Rectal smooth muscle tissue (tissue), 1 donor: Measurements from ENCODE around the gene ANKRD39.

Experiments
- H3K27ac ChIP-seq: one replicate; pipeline ENCODE4 v1.7.0; 2013; ENCODE audit warnings: low read depth, low read length, inconsistent platforms
- H3K27me3 ChIP-seq: one replicate; pipeline ENCODE4 v1.7.0; 2013; ENCODE audit warnings: low read length; ENCODE audit not compliant: control insufficient read depth, insufficient read depth
- H3K36me3 ChIP-seq: one replicate; pipeline ENCODE4 v1.7.0; 2013; ENCODE audit warnings: low read length; ENCODE audit not compliant: control insufficient read depth, insufficient read depth
- H3K4me1 ChIP-seq: one replicate; pipeline ENCODE4 v1.7.0; 2013; ENCODE audit warnings: low read length; ENCODE audit not compliant: control insufficient read depth, insufficient read depth
- H3K4me3 ChIP-seq: one replicate; pipeline ENCODE4 v1.7.0; 2013; ENCODE audit warnings: low read length
- H3K9ac ChIP-seq: one replicate; pipeline ENCODE4 v1.7.0; 2013; ENCODE audit warnings: low read length

Gene ANKRD39

DNA sequence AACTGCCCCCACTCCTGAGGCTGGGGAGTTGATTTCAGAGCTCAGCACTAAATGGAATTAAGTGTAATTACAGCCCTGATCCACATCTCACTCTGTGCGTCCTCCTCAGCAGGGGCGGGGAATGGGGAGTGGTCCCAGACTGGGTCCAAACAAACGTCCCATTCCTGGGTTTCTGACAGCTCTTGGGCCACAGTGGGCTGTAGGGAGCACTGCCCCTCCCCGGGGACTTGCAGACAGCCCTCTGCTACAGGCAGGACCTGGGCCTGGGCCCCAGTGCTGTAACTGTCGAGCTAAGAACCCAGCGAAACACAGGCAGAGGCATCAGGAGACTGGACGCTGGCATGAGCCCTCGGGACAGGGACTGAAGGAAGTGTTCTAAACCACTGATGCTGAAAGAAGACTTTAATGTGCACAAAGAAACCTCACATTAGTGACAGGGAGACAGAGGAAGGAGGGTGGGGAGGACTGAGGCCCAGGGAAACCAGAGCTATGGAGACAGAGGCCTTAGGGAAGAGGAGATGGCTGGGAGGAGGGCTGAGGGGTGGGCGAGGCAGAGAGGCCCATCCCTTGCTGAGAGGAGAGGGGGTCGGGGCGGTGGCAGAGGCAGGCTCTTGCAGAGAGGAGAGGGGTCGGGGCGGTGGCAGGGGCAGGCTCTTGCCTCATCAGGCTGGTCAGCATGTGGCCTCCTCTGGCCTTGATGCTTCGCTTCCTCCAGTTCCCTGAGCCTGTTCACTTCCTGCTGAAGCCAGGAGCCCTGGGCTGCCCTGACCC is 17.9 kb upstream of the ANKRD39 start:
- Histone ChIP-seq H3K4me3 (no peak overlapping the region), H3K27ac (no peak overlapping the region), H3K9ac (no peak overlapping the region), H3K36me3 (no peaks in the 10 kb centered on the region), H3K4me1 (peaks cover 3% of the 10 kb centered on the region), H3K27me3 (peaks cover 2% of the 10 kb centered on the region)

DNA sequence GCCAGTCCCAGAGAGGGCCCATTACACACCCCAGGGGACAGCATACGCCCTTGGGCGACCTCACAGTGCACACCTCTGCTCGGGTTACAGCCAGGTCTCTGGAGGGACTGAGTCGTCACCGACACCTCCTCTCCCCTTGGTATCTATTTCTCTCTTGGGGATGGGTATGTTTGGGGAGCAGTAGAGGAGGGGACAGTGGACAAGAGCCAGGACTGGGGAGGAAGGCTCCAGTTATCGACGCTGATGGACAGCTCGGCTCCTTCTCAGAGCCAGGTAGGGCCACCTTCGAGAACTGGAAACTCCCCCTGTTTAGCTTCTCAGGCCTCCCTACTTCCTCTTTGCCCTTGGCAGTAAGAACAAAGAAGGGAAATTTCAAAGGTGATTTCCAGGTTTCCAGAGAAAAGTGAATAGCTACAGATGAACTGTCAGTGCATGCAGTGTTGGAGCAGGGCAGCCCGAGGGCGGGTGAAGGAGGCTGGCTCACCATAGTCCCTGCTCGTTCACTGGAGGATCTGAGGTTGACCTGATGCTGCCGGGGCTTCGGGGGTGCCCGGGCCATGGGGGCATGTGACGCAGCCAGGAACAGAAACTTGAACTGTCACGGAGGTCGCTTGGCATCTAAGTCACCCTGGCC is 16.5 kb upstream of the ANKRD39 start:
- Histone ChIP-seq H3K27me3 (peaks cover 2% of the 10 kb centered on the region), H3K27ac (no peak overlapping the region), H3K4me3 (no peak overlapping the region), H3K9ac (no peak overlapping the region), H3K36me3 (no peaks in the 10 kb centered on the region), H3K4me1 (peaks cover 3% of the 10 kb centered on the region)

DNA sequence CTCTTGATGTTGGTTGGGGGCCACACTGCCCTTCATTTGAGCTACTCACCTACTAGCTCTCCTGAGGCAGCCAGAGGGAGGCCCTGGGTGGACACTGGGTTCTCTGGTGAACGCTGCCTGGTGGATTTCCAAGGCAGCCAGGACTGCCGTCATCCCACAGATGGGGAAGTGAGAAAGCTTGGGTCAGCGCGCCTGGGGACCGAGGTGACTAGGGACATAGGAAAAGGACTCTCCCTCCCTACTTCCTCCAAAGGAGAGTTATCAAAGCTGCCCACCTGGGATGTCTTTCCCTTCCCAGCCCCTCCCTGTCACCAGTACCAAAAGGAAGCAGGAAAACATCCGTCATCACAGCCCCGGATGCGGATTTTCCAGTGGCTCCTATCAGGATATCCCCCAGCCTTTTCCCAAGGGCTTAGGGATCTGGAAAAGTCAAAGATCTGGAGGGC is 15.9 kb upstream of the ANKRD39 start:
- peaks cover 3% of the 10 kb centered on the region for H3K4me1 ChIP-seq

DNA sequence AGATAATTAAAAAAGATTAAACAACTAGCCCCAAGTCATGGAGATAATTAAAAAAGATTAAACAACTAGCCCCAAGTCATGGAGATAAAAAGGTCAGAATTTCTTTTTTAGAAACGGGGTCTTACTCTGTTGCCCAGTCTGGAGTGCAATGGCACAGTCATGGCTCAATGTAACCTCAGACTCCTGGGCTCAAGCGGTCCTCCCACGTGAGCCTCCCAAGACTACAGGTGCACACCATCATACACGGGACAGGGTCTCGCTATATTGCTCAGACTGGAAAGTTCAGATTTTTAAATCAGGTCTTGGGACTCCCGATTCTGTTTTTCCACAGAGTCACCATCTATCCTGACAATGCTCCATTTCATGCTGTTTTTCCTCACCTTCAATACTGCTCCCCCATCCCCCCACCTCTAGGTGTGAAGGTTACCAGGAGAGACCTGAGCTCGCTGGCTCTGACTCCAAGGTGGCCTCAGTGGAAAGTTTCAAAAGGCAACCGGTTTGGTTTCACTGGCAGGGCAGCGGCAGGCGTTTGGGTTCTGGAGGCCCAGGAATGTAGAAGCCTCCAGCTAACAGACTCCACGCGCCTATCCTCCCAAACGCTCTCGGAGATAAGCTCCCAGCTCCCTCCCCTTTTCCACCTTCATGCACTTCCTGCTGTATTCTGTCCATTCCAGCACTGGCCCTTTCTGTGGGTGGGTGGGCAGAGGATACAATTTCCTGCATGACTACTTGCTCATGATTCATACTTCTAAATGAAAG is 15.0 kb upstream of the ANKRD39 start:
- H3K4me1 ChIP-seq: peaks cover 4% of the 10 kb centered on the region

More for the DNA sequence above, 15.9 kb upstream of the ANKRD39 start:
- Histone ChIP-seq H3K9ac (no peak overlapping the region), H3K27me3 (peaks cover 2% of the 10 kb centered on the region), H3K36me3 (no peaks in the 10 kb centered on the region), H3K27ac (no peak overlapping the region), H3K4me3 (no peak overlapping the region)

DNA sequence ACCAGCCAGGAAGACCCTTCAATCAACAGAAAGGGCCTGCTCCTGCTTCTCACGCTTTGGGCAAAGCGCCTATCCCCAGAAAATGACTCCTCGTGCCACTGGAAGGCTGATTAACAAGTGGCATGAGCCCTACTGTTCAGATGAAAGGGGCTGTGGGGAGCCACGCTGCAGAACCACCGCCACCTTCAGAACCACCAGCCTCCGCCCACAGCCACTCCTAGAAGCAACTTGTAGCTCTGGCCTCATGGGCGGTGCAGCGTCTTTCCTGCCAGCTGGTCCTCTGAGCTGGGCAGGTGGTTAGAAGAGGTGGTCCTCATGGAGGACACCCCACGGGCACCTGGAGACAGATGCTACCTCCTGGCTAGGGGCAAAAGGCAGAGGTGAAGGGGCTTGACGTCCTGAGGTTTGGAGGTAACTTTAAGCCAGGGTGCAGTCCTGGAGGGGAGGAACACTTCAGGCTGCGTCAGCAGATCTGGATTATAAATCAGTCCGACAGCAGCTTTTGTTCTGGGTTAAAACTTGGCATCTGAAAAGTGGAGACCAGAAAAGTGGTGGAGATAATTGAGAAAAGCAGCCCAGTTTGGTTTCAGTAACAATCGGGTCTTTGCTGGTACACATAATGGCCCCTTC is 12.9 kb upstream of the ANKRD39 start:
- Histone ChIP-seq H3K36me3 (peaks cover 6% of the 10 kb centered on the region), H3K9ac (peak overlapping the region; percentile 86), H3K4me3 (peak overlapping the region; percentile 70), H3K4me1 (peaks cover 19% of the 10 kb centered on the region), H3K27me3 (peaks cover 2% of the 10 kb centered on the region), H3K27ac (peak overlapping the region; percentile 98)

More for the DNA sequence above, 15.0 kb upstream of the ANKRD39 start:
- no peak overlapping the region for H3K4me3 ChIP-seq
- no peak overlapping the region for H3K27ac ChIP-seq
- H3K36me3 ChIP-seq: no peaks in the 10 kb centered on the region
- no peak overlapping the region for H3K9ac ChIP-seq
- H3K27me3 ChIP-seq: peaks cover 2% of the 10 kb centered on the region

DNA sequence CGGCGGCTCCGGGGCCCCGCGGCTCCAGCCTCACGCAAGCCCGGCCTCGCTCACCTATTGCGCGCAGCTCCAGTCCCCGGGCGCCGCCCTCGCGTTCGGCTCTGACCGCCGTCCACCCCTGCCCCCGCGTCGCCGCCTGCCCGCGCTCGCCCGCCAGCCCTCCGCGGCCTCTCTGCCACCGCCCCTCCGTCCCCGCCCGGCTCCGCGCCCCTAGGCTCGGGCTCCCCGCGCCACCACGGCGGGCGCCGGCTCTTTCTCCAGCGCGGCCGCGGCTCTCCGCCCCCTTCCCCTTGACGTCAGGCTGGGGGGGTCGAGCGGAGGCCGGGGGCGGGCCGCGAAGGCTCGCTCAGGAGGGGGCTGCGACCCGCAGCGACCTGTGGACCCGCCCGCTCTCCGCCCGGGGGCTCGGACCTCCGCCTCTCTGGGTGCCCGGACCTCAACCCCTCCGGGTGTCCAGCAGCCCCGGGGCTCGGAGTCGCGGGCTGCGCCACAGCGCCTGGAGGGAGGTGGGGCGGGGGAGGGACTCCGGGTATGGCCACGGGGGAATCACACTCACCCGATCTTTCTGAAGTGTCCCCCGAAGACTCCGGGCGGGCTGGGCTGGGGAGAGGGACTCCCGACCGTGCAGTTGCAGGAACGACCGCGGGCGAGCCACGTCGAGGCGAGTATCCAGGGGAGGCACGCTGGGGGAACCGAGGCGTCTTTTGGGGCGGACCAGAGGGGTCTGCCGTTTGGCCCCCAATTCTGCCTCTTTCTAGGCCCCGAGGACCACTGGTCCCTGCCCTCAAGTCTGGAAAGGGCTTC is 12.2 kb upstream of the ANKRD39 start, which contains the start of gene SEMA4C:
SEMA4C (minus strand) TSS at position 259 of the 804 bp plus-strand sequence. CDS start 2,194 bp downstream, outside the sequence.
- Histone ChIP-seq H3K27ac (peak within 1 kb of the TSS; percentile 98), H3K4me1 (peaks cover 19% of the 10 kb centered on the region)

DNA sequence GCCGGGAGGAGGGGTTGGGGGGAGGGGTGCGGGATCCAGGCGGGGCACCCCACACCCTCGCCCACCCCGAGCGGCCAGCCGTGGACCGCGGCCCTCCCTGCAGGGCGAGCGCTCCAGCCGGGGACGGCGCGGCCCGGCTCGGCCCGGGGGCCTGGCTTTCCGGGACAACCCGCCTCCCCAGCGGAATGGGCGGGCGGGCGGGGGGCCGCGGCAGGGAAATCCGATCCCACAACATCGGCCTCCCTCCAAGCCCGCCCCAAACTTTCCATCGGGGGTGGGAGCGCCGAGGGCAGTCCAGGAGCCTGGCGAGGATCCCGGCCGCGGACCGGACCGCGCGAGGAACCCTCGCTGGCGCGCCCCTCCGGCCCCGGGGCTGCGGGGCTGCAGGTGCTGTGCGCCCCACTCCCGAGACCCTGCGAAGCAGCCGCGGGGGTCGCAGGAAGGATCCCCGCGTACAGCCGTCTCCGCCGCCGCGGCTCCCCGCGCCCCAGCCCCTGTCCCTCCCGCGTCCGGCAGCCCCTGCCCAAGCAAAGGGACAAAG is 11.5 kb upstream of the ANKRD39 start:
- H3K36me3 ChIP-seq: peaks cover 19% of the 10 kb centered on the region
- H3K4me3 ChIP-seq: peak overlapping the region; percentile 82
- H3K27ac ChIP-seq: peak overlapping the region; percentile 98
- peak overlapping the region; percentile 58 for H3K9ac ChIP-seq
- H3K4me1 ChIP-seq: peaks cover 19% of the 10 kb centered on the region
- peaks cover 2% of the 10 kb centered on the region for H3K27me3 ChIP-seq

More for the DNA sequence above, 12.2 kb upstream of the ANKRD39 start, which contains the start of gene SEMA4C:
- peak within 1 kb of the TSS; percentile 86 for H3K9ac ChIP-seq
- H3K27me3 ChIP-seq: peaks cover 2% of the 10 kb centered on the region
- H3K4me3 ChIP-seq: peak within 1 kb of the TSS; percentile 82
- H3K36me3 ChIP-seq: peaks cover 13% of the 10 kb centered on the region

DNA sequence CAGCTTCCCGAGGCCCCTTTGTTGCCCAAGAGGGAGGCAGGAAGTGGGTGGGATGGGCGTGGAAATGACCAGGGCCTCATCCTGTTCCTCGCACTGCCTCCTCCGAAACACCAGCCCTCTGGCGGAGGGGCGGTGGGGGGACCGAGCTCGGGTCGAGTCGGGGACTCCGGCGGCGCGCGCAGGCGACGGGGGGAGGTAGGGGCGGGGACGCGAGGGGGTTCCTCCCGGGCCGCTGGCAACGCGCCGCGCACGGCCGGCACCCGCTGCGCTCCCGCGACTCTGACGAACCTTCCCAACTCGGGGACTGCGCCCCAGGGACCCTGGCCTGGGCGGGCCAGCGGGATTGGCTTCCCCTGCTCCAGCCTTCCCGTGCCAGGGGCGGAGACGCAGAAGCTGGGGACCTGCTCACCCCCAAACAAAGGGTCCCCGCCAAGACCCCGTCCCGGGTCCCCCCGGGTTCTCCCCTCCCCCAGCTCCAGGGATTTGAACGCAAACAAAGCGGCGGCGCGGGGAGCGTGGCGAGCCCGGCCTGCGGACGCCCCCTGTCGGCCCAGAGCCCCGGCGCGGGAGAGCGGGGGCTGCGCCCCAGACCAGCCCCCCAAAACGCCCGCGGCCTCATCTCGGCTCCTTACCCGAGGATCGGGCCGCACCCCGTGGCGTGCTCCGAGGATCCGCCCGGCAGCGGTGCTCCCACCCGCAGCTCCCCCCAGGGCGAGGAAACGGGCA is 10.9 kb upstream of the ANKRD39 start:
- Histone ChIP-seq H3K4me3 (peak overlapping the region; percentile 82), H3K9ac (peak overlapping the region; percentile 76), H3K27me3 (peaks cover 2% of the 10 kb centered on the region), H3K4me1 (peaks cover 19% of the 10 kb centered on the region), H3K36me3 (peaks cover 25% of the 10 kb centered on the region), H3K27ac (peak overlapping the region; percentile 98)

DNA sequence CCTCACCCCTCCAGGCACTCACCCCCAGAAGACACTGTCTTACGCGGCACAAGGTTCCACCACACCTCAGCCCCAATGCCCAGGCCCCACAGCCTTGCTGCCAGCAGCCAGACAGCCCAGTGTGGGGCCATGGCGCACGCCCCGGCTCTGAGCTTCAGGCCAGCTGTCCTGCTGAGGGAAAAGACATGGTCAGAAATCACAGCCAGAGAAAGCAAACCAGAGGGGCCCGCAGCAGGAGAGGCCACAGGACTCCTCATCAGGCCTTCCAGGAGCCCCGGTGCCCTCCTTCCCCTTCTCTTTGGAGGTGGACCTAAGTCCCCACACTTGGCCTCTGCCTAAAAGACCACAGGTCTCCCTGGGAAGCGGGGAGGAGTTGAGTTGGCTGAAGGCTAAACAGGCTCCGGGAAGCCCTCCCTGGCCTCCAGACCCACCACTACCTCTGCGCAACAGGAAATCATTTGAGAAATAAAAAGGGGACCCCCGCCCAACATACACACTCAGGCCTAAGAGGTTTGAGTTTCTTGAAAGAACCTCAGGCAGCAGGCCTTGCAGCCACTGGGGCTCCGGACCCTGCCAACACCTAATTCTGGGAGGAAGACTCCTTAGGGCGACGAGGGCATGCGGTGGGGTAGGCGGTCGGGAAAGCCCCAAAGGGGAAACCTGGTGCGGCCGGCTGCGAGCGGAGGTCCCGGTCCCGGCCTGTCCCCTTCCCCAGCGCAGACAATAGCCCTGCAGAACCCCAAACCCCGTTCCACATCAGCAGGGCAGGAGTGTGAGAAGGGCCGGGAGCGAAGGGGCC is 10.1 kb upstream of the ANKRD39 start:
- H3K4me1 ChIP-seq: peaks cover 19% of the 10 kb centered on the region

DNA sequence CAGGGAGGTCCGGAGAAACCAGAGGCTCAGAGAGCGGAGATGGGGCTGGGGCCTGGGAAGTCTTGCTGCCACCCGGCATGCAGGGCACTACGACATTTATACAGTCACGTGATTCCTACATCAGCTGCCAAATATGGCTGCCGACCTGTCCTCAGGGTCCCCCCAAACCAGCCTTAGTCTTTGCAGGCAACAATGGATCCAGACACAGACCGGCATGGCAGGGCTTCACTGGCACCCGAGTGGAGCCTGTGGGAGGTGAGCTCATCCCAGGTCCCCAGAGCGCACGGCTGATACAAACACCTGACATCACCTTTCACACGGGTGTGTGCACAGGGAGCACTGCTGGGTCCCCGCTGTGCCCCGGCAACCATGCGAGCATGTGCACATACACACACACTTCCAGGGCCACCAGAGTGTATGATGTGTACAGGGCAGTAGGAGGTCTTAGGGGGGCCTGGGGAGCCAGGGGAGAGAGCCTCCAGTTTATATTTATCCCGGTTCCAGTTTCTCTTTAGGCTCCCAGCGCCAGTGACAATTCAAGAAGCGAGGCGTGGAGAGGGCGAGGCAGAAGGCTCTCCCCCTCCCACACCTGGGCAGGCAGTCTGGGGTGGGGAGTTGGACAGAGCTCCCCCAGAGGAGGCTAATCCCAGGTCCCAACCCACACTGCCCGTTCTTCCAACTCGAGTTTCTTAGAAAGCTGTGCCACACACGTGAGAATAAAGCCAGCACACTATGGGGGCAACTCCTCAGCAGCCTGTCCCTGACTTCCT is 9.4 kb upstream of the ANKRD39 start:
- Histone ChIP-seq H3K27ac (peak overlapping the region; percentile 98), H3K9ac (no peak overlapping the region), H3K4me3 (peak overlapping the region; percentile 82), H3K27me3 (peaks cover 2% of the 10 kb centered on the region), H3K4me1 (peaks cover 19% of the 10 kb centered on the region), H3K36me3 (peaks cover 35% of the 10 kb centered on the region)

More for the DNA sequence above, 10.1 kb upstream of the ANKRD39 start:
- H3K27ac ChIP-seq: peak overlapping the region; percentile 98
- H3K4me3 ChIP-seq: peak overlapping the region; percentile 82
- peaks cover 33% of the 10 kb centered on the region for H3K36me3 ChIP-seq
- peak overlapping the region; percentile 32 for H3K9ac ChIP-seq
- peaks cover 2% of the 10 kb centered on the region for H3K27me3 ChIP-seq
